Parathyroid adenoma (tissue), 2 donors: ENCODE results near the gene TDRD10.

Source experiments
- H2AFZ ChIP-seq: fragments of 300-600 bp; sonication (generic); one replicate; pipeline ENCODE4 v1.7.0; 2017; ENCODE audit warnings: antibody characterized with exemption, mild to moderate bottlenecking
- H3K27ac ChIP-seq: fragments of 300-600 bp; sonication (generic); one replicate; pipeline ENCODE4 v1.7.0; 2017
- H3K27me3 ChIP-seq: fragments of 300-600 bp; sonication (generic); one replicate; pipeline ENCODE4 v1.7.0; 2017; ENCODE audit warnings: low read length; ENCODE audit not compliant: control insufficient read depth, insufficient read depth
- H3K36me3 ChIP-seq: fragments of 300-600 bp; sonication (generic); one replicate; pipeline ENCODE4 v1.7.0; 2017; ENCODE audit warnings: low read length; ENCODE audit not compliant: control insufficient read depth, insufficient read depth
- H3K4me1 ChIP-seq: fragments of 300-600 bp; sonication (generic); one replicate; pipeline ENCODE4 v1.7.0; 2017; ENCODE audit warnings: control low read depth
- H3K4me2 ChIP-seq: fragments of 300-600 bp; sonication (generic); one replicate; pipeline ENCODE4 v1.7.0; 2017; ENCODE audit warnings: low read length
- H3K4me3 ChIP-seq: fragments of 300-600 bp; sonication (generic); one replicate; pipeline ENCODE4 v1.7.0; 2017; ENCODE audit warnings: low read depth, low read length
- H3K79me2 ChIP-seq: fragments of 300-600 bp; sonication (generic); one replicate; pipeline ENCODE4 v1.7.0; 2017; ENCODE audit warnings: control low read depth
- H3K9ac ChIP-seq: fragments of 300-600 bp; sonication (generic); one replicate; pipeline ENCODE4 v1.7.0; 2017; ENCODE audit warnings: mild to moderate bottlenecking
- H3K9me3 ChIP-seq: fragments of 300-600 bp; sonication (generic); one replicate; pipeline ENCODE4 v1.7.0; 2017; ENCODE audit warnings: low read length; ENCODE audit not compliant: control insufficient read depth
- TF ChIP-seq, protein P1 (sequence below): fragments of 300-600 bp; sonication (generic); IDR thresholded peaks from one replicate; pipeline ENCODE4 v1.7.0; 2017; ENCODE audit warnings: antibody characterized with exemption, mild to moderate bottlenecking
- donor health status: primary hyperparathyroidism.

TDRD10 gene, protein sequence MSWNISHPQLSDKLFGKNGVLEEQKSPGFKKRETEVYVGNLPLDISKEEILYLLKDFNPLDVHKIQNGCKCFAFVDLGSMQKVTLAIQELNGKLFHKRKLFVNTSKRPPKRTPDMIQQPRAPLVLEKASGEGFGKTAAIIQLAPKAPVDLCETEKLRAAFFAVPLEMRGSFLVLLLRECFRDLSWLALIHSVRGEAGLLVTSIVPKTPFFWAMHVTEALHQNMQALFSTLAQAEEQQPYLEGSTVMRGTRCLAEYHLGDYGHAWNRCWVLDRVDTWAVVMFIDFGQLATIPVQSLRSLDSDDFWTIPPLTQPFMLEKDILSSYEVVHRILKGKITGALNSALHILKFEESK

DNA sequence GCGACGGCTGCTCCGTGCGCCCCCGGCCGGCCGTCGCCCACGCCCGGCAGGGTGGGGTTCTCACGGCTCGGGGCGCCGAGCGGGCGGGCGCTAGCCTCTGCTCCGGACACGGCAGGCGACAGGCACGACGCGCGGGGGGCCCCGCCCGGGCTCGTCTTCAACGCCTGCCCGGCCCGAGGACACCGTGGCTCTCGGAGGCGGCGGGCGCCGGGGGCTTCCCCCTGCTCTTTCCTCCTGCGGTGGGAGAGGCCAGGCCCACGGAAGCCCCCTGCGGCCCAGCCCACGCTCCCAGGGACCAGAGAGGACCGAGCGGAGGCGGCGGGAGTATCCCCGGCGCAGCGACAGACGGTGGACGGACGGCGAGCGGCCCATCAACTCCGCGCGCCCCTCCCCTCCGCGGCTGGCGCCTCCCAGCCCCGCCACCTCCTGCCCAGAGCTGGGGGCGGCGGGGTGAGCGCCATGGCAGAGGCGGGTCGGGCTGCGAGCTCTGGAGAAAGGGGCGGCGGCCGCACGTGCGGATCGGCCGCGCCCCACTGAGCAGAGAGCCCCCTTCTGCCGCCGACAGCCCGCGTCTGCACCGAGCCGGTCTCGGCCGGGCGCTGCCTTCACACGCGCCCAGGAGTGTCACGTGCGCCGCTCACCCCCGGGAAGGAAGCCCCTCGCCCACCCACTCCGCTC, at the start of gene TDRD10, which contains the start of gene SHE:
Gene TDRD10 (plus strand): TSS at position 154 of the 678 bp plus-strand sequence. CDS start 4,685 bp downstream, outside the sequence.
Gene SHE (minus strand): TSS at position 347 of the 678 bp plus-strand sequence. CDS start 386 bp downstream, outside the sequence.
- H3K27me3 ChIP-seq: no peaks in the 10 kb centered on the region
- H3K27ac ChIP-seq: no peak within 1 kb of the TSS
- H3K79me2 ChIP-seq: no peaks in the 10 kb centered on the region
- peak within 1 kb of the TSS; percentile 72 for H2AFZ ChIP-seq
- no peak within 1 kb of the TSS for H3K9ac ChIP-seq
- H3K4me1 ChIP-seq: no peaks in the 10 kb centered on the region
- TF ChIP-seq, protein P1, sequence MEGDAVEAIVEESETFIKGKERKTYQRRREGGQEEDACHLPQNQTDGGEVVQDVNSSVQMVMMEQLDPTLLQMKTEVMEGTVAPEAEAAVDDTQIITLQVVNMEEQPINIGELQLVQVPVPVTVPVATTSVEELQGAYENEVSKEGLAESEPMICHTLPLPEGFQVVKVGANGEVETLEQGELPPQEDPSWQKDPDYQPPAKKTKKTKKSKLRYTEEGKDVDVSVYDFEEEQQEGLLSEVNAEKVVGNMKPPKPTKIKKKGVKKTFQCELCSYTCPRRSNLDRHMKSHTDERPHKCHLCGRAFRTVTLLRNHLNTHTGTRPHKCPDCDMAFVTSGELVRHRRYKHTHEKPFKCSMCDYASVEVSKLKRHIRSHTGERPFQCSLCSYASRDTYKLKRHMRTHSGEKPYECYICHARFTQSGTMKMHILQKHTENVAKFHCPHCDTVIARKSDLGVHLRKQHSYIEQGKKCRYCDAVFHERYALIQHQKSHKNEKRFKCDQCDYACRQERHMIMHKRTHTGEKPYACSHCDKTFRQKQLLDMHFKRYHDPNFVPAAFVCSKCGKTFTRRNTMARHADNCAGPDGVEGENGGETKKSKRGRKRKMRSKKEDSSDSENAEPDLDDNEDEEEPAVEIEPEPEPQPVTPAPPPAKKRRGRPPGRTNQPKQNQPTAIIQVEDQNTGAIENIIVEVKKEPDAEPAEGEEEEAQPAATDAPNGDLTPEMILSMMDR: no peak
- H3K4me2 ChIP-seq: peak within 1 kb of the TSS; percentile 35
- peak within 1 kb of the TSS; percentile 50 for H3K4me3 ChIP-seq
- no peaks in the 10 kb centered on the region for H3K9me3 ChIP-seq
- no peaks in the 10 kb centered on the region for H3K36me3 ChIP-seq

DNA sequence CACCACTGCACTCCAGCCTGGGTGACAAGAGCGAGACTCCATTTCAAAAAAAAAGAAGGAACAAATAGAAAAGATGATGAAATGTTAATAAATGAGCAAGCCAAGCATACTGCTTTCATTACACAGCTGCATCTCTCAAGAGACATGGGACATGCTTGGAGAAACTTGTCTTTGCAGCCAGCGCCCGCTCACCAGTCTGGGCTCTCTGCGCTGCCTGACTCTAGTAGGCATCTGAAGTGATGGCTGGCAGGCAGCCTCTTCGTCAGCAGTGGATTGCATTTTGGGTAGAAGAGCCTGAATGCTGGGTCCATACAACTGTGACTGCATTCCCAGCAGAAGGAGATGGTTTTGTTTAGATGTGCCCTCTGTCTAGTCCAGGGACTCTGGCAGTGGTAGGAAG, 48.9 kb upstream of the TDRD10 start:
- no peaks in the 10 kb centered on the region for H3K4me1 ChIP-seq
- TF ChIP-seq, protein P1: no peak
- no peaks in the 10 kb centered on the region for H3K79me2 ChIP-seq
- H3K4me3 ChIP-seq: no peak overlapping the region
- no peak overlapping the region for H3K9ac ChIP-seq
- no peaks in the 10 kb centered on the region for H3K9me3 ChIP-seq
- H3K4me2 ChIP-seq: no peak overlapping the region
- H3K27me3 ChIP-seq: no peaks in the 10 kb centered on the region
- H3K36me3 ChIP-seq: no peaks in the 10 kb centered on the region
- H3K27ac ChIP-seq: no peak overlapping the region
- H2AFZ ChIP-seq: no peak overlapping the region

DNA sequence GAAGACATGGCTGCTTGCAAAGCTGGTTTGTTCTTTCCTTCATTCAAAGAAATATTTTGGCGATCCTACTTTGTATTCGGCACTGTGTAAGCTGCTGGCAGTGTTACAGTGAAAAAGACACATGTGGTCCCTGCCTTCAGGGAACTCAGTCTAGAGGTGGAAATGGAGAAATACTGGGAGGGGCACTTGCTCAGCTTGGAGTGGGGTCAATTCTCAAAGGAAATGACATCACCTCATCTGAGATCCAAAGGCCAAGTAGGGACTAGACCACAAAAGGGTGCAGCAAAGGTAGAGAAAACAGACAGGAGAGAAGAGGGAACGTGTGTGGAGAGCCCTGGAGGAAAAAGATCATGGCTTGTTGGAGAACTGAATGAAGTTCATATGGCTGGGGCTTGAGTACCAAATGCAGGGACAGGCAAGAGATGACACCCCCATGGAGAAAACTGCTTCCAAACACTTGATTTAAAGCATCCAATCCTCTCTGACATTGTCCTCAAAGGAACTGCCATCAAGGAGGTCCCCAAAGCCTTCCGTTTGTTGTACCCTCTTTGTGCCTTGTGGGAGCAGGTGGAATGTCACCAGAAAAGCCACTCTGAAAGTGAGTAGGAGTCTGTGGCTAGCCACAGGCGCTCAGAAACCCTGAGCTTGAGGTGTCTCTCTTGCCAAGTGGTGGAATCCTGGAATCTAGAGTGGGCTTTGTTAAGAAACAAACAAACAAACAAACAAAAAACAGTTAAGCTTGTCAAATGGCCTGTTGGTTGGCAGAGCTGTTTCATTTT, 48.3 kb upstream of the TDRD10 start:
- H3K4me2 ChIP-seq: no peak overlapping the region
- no peaks in the 10 kb centered on the region for H3K36me3 ChIP-seq
- H2AFZ ChIP-seq: no peak overlapping the region
- H3K27ac ChIP-seq: no peak overlapping the region
- H3K9me3 ChIP-seq: no peaks in the 10 kb centered on the region
- H3K4me1 ChIP-seq: no peaks in the 10 kb centered on the region
- H3K9ac ChIP-seq: no peak overlapping the region
- no peak overlapping the region for H3K4me3 ChIP-seq
- no peaks in the 10 kb centered on the region for H3K79me2 ChIP-seq
- TF ChIP-seq, protein P1: no peak
- no peaks in the 10 kb centered on the region for H3K27me3 ChIP-seq

DNA sequence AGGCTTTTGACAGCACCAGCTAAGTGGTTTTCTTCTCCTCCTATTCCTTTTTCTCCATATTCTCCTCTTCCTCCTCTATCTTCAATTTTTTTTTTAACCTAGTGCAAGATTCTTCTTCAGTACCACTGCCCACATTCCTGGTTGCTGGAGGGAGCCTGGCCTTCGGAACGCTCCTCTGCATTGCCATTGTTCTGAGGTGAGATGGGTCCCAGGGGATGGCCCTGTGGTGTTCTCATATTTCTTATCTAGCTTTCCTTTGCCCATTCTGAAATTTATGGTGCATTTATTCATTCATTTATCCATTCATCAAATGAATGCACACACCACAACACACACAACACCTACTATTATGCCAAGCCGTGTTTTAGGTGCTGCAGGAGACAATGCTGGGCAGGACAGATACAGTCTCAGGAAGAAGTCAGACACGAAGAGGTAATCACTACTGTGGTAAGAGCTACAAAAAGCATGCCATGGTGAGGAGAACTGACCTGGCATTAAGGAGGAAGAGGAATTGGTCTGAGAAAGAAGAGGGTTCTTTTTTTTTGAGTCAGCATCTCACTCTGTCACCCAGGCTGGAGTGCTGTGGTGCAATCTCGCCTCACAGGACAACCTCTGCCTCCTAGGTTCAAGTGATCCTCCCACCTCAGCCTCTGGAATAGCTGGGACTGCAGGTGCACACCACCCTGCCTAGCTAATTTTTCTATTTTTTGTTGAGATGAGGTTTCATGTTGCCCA, 47.5 kb upstream of the TDRD10 start:
- Histone ChIP-seq H3K9me3 (no peaks in the 10 kb centered on the region), H3K36me3 (no peaks in the 10 kb centered on the region), H3K79me2 (no peaks in the 10 kb centered on the region), H3K27ac (no peak overlapping the region), H3K4me2 (no peak overlapping the region), H2AFZ (no peak overlapping the region), H3K9ac (no peak overlapping the region), H3K4me3 (no peak overlapping the region), H3K4me1 (no peaks in the 10 kb centered on the region), H3K27me3 (no peaks in the 10 kb centered on the region)
- TF ChIP-seq, protein P1: no peak
